MM.1S (cell line): ENCODE data around the gene PCBP2.

Source experiments
- DNase-seq: peaks from one replicate; pipeline ENCODE4 v3.0.0-alpha.2; 2015
- H2AFZ ChIP-seq: fragments of 300-600 bp; sonication (generic); 2 replicates; pipeline ENCODE4 v1.6.0; 2016; ENCODE audit warnings: antibody characterized with exemption, low read length
- H3F3A ChIP-seq: fragments of 300-600 bp; sonication (generic); 2 replicates; pipeline ENCODE4 v1.6.1; 2016; ENCODE audit warnings: mild to moderate bottlenecking, antibody characterized with exemption, low read length, moderate library complexity, mixed read lengths; ENCODE audit not compliant: insufficient read depth
- H3K27ac ChIP-seq: fragments of 300-600 bp; sonication (generic); 2 replicates; pipeline ENCODE4 v1.5.1; 2016; ENCODE audit warnings: mild to moderate bottlenecking, low read length
- H3K27me3 ChIP-seq: fragments of 300-600 bp; sonication (generic); replicated peaks from 2 replicates; pipeline ENCODE4 v1.6.0; 2016; ENCODE audit warnings: low read length; ENCODE audit not compliant: insufficient read depth
- H3K36me3 ChIP-seq: fragments of 300-600 bp; sonication (generic); replicated peaks from 2 replicates; pipeline ENCODE4 v1.6.1; 2016; ENCODE audit warnings: mild to moderate bottlenecking, low read length, mixed read lengths; ENCODE audit not compliant: insufficient read depth
- H3K4me1 ChIP-seq: fragments of 300-600 bp; sonication (generic); 2 replicates; pipeline ENCODE4 v1.6.1; 2016; ENCODE audit warnings: low read length, mixed read lengths
- H3K4me2 ChIP-seq: fragments of 300-600 bp; sonication (generic); 2 replicates; pipeline ENCODE4 v1.6.0; 2016; ENCODE audit warnings: low read depth, low read length
- H3K4me3 ChIP-seq: fragments of 300-600 bp; sonication (generic); 2 replicates; pipeline ENCODE4 v1.5.1; 2016; ENCODE audit warnings: low read length, mixed read lengths
- H3K79me2 ChIP-seq: fragments of 300-600 bp; sonication (generic); 2 replicates; pipeline ENCODE4 v1.6.1; 2016; ENCODE audit warnings: mixed run types, low read length, mixed read lengths
- H3K9ac ChIP-seq: fragments of 300-600 bp; sonication (generic); 2 replicates; pipeline ENCODE4 v1.6.1; 2016; ENCODE audit warnings: low read length, mixed read lengths
- H3K9me2 ChIP-seq: fragments of 300-600 bp; sonication (generic); replicated peaks from 2 replicates; pipeline ENCODE4 v1.6.1; 2016; ENCODE audit warnings: mild to moderate bottlenecking, low read length, mixed read lengths; ENCODE audit not compliant: insufficient read depth
- H3K9me3 ChIP-seq: fragments of 300-600 bp; sonication (generic); replicated peaks from 2 replicates; pipeline ENCODE4 v1.6.1; 2016; ENCODE audit warnings: mild to moderate bottlenecking, low read length, mixed read lengths; ENCODE audit not compliant: insufficient read depth
- H4K20me1 ChIP-seq: fragments of 300-600 bp; sonication (generic); 2 replicates; pipeline ENCODE4 v1.6.1; 2016; ENCODE audit warnings: mild to moderate bottlenecking, low read length, moderate library complexity, mixed read lengths; ENCODE audit not compliant: insufficient read depth
- EZH2 ChIP-seq: fragments of 300-600 bp; sonication (generic); optimal IDR thresholded peaks from 2 replicates; pipeline ENCODE3; 2017; ENCODE audit warnings: low read depth, mild to moderate bottlenecking, antibody characterized with exemption, low read length, mixed read lengths
- EZH2phosphoT487 ChIP-seq: fragments of 300-600 bp; sonication (generic); IDR thresholded peaks from 2 replicates; pipeline ENCODE4 v1.6.1; 2018; ENCODE audit warnings: antibody characterized with exemption, low read length
- TF ChIP-seq, protein P1 (sequence below): fragments of 300-600 bp; sonication (generic); IDR thresholded peaks from 2 replicates; pipeline ENCODE4 v1.5.1; 2016; ENCODE audit warnings: antibody characterized with exemption, low read length, mixed read lengths

PCBP2 gene

DNA sequence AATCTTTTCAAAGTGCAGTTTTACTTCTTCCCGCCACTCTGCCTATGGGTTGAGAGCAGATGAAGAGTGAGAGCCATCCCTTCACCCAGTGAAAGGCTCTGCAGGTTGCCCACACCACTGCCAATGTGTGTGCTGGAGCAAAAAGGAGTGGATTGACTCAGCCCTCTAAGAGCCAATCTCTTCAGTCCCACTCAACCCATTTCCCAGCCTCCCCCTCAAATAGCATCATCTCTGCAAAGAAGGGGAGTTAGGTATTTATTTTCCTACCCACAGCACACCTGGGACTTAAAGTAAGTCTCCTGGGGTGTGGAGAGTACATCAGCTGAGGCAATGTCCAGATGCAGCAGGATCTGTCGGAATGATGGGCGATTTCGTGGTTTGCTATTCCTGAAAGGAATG lies 32.1 kb downstream of the PCBP2 start:
- H3K79me2 ChIP-seq = peaks cover 26% of the 10 kb centered on the region
- no peak overlapping the region for H3K4me2 ChIP-seq
- H2AFZ ChIP-seq = no peak overlapping the region
- peak overlapping the region; percentile 9; the same call in 1 of the 2 replicates for H3K27ac ChIP-seq
- H3K4me1 ChIP-seq = peaks cover 19% of the 10 kb centered on the region
- no peak for DNase-seq
- H3K9me3 ChIP-seq = no peaks in the 10 kb centered on the region
- no peak overlapping the region for H3K4me3 ChIP-seq
- H3K27me3 ChIP-seq = no peaks in the 10 kb centered on the region
- peaks cover 22% of the 10 kb centered on the region; the same call in 1 of the 2 replicates for H3K36me3 ChIP-seq
- H3K9ac ChIP-seq = no peak overlapping the region
- H4K20me1 ChIP-seq = peaks cover 7% of the 10 kb centered on the region; the same call in 1 of the 2 replicates
- peaks cover 73% of the 10 kb centered on the region for H3F3A ChIP-seq
- H3K9me2 ChIP-seq = no peaks in the 10 kb centered on the region
- TF ChIP-seq EZH2phosphoT487 = no peak
- TF ChIP-seq, protein P1, sequence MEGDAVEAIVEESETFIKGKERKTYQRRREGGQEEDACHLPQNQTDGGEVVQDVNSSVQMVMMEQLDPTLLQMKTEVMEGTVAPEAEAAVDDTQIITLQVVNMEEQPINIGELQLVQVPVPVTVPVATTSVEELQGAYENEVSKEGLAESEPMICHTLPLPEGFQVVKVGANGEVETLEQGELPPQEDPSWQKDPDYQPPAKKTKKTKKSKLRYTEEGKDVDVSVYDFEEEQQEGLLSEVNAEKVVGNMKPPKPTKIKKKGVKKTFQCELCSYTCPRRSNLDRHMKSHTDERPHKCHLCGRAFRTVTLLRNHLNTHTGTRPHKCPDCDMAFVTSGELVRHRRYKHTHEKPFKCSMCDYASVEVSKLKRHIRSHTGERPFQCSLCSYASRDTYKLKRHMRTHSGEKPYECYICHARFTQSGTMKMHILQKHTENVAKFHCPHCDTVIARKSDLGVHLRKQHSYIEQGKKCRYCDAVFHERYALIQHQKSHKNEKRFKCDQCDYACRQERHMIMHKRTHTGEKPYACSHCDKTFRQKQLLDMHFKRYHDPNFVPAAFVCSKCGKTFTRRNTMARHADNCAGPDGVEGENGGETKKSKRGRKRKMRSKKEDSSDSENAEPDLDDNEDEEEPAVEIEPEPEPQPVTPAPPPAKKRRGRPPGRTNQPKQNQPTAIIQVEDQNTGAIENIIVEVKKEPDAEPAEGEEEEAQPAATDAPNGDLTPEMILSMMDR = no peak
- TF ChIP-seq EZH2 = no peak

GRCh38 chr12:53484686-53485575 lies 33.0 kb downstream of the PCBP2 start:
- H3K79me2 ChIP-seq = peaks cover 16% of the 10 kb centered on the region
- H3K27ac ChIP-seq = peak overlapping the region; percentile 1; the same call in 1 of the 2 replicates
- H3K4me3 ChIP-seq = no peak overlapping the region
- DNase-seq = no peak
- H3K9me3 ChIP-seq = no peaks in the 10 kb centered on the region
- no peak overlapping the region for H3K9ac ChIP-seq
- no peaks in the 10 kb centered on the region for H3K9me2 ChIP-seq
- H3K4me2 ChIP-seq = no peak overlapping the region
- H3K36me3 ChIP-seq = peaks cover 12% of the 10 kb centered on the region; the same call in 1 of the 2 replicates
- no peaks in the 10 kb centered on the region for H3K27me3 ChIP-seq
- H3F3A ChIP-seq = peaks cover 68% of the 10 kb centered on the region
- peaks cover 7% of the 10 kb centered on the region; the same call in 1 of the 2 replicates for H4K20me1 ChIP-seq
- TF ChIP-seq, protein P1 = no peak
- no peak for TF ChIP-seq EZH2
- TF ChIP-seq EZH2phosphoT487 = no peak
- no peak overlapping the region for H2AFZ ChIP-seq
- peaks cover 9% of the 10 kb centered on the region for H3K4me1 ChIP-seq

DNA sequence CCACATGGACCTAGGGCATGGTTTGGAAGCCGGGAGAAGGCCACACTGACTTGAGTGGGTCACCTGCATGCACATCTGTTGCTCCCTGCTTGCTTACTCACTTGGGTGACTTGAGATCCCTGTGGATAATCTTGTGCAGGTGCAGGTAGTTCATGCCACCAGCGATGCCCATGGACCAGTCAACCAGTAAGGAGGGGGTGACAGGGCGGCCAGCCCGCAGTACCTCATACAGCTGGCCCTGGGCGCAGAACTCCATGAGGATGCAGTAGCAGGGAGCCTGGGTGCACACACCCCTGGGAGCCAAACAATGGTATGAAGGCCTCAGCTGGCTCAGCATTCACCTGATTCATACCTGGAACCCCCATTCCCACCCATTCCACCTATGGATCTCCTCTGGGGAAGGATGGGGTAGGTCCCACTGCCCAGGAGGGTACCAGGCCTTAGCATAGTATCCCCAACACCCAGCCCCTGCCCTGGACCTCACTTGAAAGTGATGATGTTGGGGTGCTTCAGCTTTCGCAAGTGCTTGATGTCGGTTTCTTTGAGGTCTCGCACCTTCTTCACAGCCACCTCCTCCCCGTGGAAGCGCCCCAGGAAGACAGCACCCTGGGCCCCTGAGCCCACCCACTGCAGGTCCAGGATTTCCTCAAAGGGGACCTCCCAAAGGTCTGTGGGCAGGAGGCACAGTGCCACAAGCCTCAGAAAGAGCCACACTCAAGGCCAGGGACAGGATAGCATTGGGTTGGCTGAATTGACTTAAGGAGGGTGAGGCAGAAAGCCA lies 34.2 kb downstream of the PCBP2 start:
- Histone ChIP-seq H3K4me1 (no peaks in the 10 kb centered on the region), H3K79me2 (peaks cover 7% of the 10 kb centered on the region; the same call in 1 of the 2 replicates), H3K4me3 (no peak overlapping the region), H2AFZ (no peak overlapping the region), H3K27me3 (no peaks in the 10 kb centered on the region), H3K27ac (no peak overlapping the region), H3K9ac (no peak overlapping the region), H3K9me3 (no peaks in the 10 kb centered on the region), H3K36me3 (0 out of 2 replicates have a peak, but pooled peaks cover 6% of the 10 kb centered on the region), H3K9me2 (no peaks in the 10 kb centered on the region), H3F3A (peaks cover 56% of the 10 kb centered on the region), H4K20me1 (0 out of 2 replicates have a peak, but pooled peaks cover 4% of the 10 kb centered on the region), H3K4me2 (no peak overlapping the region)
- TF ChIP-seq EZH2phosphoT487 (no peak), EZH2 (no peak)
- TF ChIP-seq, protein P1 = no peak
- DNase-seq = no peak
